Measurements from ENCODE around the gene IRF1.
"Not testable (repeated sequence)": the region's sequence is repeated elsewhere in the genome, so short reads cannot be mapped to it uniquely, and the experiment has no call there.

IRF1 gene

DNA sequence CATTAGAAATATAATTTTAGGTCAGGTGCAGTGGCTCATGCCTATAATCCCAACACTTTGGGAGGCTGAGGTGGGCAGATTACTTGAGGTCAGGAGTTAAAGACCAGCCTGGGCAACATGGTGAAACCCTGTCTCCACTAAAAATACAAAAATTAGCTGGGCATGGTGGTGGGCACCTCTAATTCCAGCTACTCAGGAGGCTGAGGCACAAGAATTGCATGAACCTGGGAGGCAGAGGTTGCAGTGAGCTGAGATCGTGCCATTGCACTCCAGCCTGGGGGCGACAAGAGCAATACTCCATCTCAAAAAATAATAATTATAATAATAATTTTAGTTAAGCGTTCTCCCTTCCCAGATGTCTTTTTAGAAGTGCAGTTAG, 52.3 kb downstream of the IRF1 start:
- not testable (repeated sequence) for DNase-seq (ENCODE audit: low read depth)

DNA sequence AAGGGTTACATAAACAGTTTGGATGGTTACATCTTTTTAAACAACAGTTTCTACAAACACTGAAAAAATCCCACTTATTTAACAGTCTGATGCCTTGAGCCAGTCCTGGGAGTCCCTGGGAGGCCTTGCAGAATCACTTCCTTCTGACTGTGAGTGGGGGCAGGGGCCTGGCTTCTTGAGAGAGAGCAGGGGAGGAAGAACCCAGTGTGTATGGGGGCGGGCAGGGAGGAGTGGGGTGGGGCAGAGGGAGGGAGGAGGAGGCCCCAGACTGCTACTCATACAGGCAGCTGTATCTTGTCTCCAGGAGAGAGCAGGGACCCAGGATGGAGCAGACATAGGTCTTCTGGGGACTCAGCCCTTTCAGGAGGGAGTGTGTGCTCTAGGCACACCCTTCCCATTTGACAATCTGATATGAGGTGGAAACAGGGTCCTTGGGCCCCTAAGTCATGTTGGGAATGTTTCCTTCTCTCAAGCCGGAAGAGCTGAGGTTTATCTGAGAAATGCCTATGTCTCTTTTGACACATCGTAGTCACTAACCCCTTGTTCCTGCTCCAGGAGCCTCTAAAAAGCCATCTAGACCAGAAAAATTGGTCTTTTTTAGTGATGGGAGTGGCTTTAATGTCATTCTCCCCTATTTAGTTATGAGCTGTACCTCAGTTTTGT, 52.8 kb downstream of the IRF1 start:
- DNase-seq (ENCODE audit: low read depth): peak; percentile 50

DNA sequence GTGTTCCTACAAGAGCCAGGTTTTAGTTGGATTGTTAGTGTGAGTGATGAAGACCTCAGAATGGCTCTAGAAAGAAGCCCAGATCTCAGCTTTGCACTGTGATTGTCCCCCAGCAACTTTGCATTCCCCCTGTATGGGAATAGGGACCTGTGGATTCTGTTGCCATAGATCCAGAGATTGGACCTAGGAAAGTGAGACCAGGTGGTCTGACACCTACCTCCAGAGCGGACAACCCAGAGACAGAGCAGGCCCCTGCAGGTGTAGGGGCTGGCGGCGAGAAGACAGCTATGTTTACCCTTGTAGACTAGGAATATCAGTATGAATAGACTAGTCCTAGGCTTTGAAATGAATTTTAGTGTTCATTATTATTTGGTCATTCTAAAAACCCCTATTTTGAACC, 53.6 kb downstream of the IRF1 start:
- DNase-seq (ENCODE audit: low read depth): no peak

DNA sequence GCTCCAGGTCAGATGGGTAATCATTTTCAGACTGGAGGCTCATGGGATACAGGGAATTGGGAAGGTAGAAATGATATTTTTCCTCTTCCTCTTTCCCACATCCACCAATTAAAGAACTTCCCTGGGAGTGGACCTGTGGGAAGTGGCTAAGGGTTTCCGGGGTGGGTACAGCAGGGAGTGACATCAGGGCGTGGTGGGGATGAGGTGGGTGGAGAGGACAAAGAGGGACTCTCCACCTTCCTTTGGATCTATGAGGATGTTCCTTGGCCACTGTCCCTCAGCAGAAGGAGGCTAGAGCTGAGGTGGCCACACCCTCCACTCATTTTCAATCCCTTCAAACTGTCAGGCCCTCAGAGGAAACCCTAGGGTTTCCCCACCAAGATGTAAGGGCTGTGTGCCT, 54.7 kb downstream of the IRF1 start:
- DNase-seq (ENCODE audit: low read depth): no peak

DNA sequence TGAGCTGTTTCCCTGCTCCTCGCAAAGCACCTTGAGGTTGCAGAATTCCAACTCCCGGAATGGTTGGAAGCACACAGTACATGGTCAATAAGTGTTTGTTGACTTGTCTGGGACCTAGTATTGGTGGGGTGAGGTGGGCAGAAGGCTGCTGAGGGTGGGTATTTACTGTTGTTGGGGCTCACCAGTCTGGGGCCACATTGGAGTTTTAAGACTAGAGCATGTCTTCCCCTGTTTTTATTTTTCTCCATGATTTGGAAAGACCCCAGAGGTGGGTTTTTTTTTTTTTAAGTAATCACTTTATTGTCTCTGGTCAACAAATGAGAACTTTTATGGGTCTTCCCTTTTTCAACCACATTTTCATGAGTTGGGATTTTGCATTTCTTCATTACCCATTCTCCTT, 55.1 kb downstream of the IRF1 start:
- no peak for DNase-seq (ENCODE audit: low read depth)

DNA sequence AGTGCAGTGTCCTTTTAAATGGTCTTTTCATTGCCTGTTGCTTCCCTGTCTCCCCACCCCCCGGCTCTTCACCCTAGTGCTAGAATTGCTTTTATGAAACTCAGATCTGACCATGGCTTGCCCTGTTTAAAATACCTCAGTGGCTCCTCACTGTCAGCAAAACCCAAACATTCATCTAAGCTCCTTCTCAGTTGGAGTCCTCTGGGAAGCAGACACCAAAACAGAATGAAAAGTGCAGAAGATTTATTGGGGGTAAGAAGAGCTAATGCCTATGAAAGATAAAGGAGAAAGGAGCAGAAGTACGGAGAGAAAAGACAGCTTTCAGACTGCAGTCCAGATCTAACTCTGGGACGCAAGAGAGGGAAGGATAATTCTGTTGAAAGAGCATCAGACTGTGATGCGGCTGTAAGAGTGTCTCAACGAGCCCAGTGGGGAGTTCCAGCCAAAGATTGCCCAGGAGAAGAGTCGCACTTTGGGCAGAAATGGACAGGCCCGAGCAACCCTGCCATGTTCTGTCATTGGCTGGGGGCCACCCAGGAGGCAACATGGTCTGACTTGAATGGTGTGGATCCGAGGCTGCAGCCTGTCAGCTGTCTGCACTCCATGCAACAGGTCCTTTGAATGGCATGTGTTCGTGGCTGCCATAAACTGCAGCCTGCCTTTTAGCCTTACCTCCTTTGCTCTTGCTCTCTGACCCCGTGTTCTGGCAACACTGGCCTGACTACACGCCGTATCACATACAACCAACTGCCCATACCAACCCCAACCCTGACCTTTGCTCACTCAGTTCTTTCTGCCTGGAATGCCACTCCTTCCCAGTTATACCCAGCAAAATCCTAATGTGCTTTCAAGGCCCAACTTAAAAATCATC, 55.9 kb downstream of the IRF1 start:
- no peak for DNase-seq (ENCODE audit: low read depth)

DNA sequence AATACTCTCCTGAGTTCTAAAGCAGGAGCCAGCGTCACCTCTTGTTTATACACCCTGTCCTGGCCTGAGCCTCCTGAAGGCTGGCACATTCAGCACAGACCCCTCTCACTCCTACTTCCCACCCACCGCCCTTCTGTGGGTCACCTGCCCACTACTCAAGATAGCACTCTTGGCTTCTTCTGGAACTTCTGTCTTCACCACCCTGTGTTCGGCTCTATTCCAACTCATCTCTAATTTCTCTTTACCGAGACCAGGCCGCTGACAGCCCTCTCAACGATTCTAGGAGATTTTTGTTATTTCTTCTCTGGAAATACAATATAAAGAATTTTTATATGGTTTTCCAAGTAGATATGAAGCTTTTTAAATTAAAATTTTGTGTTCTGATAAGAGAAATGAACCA, 57.4 kb downstream of the IRF1 start:
- DNase-seq (ENCODE audit: low read depth): no peak

DNA sequence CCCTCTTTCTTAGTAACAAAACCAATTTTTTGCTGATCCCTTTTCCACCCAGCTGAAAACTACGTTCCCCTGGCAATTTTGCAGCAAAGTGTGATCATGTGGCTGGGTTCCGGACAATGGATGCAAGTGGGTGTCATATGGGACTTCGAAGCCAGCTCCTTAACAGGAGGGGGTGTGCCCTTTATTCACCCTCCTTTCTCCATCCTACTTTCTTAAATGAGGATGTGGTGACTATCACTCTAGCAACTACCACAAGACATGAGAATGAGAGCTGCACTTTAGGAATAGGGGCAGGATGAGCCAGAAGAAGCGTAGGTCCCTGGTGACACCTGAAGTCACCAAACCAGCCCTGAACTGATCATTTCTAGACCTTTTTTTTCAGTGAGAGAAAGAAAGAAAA, 58.9 kb downstream of the IRF1 start:
- DNase-seq (ENCODE audit: low read depth): no peak
